ENCODE data around the gene SH3RF1. TPM values are rescaled to one million over a fixed set of nuclear protein-coding genes. Genes with fewer than 3 reads are reported as not detected.

The SH3RF1 gene
- total and polyA plus RNA-seq, 2 experiments from 2014 or later, result 7.8 to 12.4 TPM

DNA sequence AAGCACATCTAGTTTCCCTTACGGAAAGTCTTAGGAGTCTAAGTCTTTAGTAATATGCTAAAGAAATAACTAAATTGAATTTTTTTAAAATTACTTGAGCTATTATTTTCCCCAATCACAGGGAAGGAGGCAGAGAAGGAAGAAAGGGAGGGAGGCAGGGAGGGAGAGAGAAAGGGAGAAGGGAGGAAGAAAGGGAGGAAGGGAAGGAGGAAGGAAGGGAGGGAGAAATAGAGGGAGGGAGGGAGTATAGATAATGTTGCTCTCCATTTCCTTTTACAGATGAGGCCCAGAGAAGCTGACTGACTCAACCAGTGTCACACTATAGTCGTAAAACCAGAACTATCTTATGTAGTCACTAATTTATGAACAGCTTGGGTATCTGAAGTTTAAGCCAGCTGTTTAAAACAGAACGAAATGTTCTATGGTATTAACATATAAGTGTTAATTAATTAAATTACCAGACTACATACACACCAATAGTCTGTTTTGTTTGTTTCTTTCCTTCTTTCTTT, 14.6 kb downstream of the SH3RF1 start:
- no peak overlapping the region for H3K27ac ChIP-seq (ENCODE audit: low read depth)
- H3K36me3 ChIP-seq (ENCODE audit: insufficient read depth), result no peaks in the 10 kb centered on the region
- H4K20me1 ChIP-seq (replicated peaks; ENCODE audit: insufficient read depth), result 0 out of 2 replicates have a peak, but pooled peaks cover 4% of the 10 kb centered on the region
- H3K4me2 ChIP-seq, result no peak overlapping the region
- Mint-ChIP-seq H3K27me3 (ENCODE audit: insufficient read depth, low read depth, poor library complexity) (no peaks in the 10 kb centered on the region), H3K36me3 (ENCODE audit: low read depth) (no peaks in the 10 kb centered on the region), H3K27ac (no peak overlapping the region), H3K4me1 (peaks cover 73% of the 10 kb centered on the region), H3K4me3 (no peak overlapping the region), H3K9me3 (no peaks in the 10 kb centered on the region)
- ATAC-seq, result no peak
- H3K27me3 ChIP-seq (ENCODE audit: insufficient read depth), result no peaks in the 10 kb centered on the region
- no peak for DNase-seq (ENCODE audit: low spot score)
- no peak overlapping the region for H3K4me3 ChIP-seq
- peaks cover 94% of the 10 kb centered on the region for H3K79me2 ChIP-seq (replicated peaks; ENCODE audit: insufficient read depth)
- H3F3A ChIP-seq (replicated peaks; ENCODE audit: low read depth), result no peaks in the 10 kb centered on the region
- TF ChIP-seq EZH2 (IDR thresholded peaks at IDR 0.05; ENCODE audit: low read depth, unreplicated experiment), result no peak
- TF ChIP-seq EZH2phosphoT487 (IDR thresholded peaks at IDR 0.05; ENCODE audit: unreplicated experiment), result no peak
- TF ChIP-seq, protein P1, sequence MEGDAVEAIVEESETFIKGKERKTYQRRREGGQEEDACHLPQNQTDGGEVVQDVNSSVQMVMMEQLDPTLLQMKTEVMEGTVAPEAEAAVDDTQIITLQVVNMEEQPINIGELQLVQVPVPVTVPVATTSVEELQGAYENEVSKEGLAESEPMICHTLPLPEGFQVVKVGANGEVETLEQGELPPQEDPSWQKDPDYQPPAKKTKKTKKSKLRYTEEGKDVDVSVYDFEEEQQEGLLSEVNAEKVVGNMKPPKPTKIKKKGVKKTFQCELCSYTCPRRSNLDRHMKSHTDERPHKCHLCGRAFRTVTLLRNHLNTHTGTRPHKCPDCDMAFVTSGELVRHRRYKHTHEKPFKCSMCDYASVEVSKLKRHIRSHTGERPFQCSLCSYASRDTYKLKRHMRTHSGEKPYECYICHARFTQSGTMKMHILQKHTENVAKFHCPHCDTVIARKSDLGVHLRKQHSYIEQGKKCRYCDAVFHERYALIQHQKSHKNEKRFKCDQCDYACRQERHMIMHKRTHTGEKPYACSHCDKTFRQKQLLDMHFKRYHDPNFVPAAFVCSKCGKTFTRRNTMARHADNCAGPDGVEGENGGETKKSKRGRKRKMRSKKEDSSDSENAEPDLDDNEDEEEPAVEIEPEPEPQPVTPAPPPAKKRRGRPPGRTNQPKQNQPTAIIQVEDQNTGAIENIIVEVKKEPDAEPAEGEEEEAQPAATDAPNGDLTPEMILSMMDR (conservative IDR thresholded peaks at IDR 0.05; ENCODE audit: low read depth in 2 of 2), result no peak
- TF ChIP-seq ZNF331 (CRISPR knock-in tag; IDR thresholded peaks at IDR 0.05; ENCODE audit: low read depth), result no peak
- TF ChIP-seq JUNB (IDR thresholded peaks at IDR 0.05; ENCODE audit: unreplicated experiment), result no peak
- TF ChIP-seq, protein P2, sequence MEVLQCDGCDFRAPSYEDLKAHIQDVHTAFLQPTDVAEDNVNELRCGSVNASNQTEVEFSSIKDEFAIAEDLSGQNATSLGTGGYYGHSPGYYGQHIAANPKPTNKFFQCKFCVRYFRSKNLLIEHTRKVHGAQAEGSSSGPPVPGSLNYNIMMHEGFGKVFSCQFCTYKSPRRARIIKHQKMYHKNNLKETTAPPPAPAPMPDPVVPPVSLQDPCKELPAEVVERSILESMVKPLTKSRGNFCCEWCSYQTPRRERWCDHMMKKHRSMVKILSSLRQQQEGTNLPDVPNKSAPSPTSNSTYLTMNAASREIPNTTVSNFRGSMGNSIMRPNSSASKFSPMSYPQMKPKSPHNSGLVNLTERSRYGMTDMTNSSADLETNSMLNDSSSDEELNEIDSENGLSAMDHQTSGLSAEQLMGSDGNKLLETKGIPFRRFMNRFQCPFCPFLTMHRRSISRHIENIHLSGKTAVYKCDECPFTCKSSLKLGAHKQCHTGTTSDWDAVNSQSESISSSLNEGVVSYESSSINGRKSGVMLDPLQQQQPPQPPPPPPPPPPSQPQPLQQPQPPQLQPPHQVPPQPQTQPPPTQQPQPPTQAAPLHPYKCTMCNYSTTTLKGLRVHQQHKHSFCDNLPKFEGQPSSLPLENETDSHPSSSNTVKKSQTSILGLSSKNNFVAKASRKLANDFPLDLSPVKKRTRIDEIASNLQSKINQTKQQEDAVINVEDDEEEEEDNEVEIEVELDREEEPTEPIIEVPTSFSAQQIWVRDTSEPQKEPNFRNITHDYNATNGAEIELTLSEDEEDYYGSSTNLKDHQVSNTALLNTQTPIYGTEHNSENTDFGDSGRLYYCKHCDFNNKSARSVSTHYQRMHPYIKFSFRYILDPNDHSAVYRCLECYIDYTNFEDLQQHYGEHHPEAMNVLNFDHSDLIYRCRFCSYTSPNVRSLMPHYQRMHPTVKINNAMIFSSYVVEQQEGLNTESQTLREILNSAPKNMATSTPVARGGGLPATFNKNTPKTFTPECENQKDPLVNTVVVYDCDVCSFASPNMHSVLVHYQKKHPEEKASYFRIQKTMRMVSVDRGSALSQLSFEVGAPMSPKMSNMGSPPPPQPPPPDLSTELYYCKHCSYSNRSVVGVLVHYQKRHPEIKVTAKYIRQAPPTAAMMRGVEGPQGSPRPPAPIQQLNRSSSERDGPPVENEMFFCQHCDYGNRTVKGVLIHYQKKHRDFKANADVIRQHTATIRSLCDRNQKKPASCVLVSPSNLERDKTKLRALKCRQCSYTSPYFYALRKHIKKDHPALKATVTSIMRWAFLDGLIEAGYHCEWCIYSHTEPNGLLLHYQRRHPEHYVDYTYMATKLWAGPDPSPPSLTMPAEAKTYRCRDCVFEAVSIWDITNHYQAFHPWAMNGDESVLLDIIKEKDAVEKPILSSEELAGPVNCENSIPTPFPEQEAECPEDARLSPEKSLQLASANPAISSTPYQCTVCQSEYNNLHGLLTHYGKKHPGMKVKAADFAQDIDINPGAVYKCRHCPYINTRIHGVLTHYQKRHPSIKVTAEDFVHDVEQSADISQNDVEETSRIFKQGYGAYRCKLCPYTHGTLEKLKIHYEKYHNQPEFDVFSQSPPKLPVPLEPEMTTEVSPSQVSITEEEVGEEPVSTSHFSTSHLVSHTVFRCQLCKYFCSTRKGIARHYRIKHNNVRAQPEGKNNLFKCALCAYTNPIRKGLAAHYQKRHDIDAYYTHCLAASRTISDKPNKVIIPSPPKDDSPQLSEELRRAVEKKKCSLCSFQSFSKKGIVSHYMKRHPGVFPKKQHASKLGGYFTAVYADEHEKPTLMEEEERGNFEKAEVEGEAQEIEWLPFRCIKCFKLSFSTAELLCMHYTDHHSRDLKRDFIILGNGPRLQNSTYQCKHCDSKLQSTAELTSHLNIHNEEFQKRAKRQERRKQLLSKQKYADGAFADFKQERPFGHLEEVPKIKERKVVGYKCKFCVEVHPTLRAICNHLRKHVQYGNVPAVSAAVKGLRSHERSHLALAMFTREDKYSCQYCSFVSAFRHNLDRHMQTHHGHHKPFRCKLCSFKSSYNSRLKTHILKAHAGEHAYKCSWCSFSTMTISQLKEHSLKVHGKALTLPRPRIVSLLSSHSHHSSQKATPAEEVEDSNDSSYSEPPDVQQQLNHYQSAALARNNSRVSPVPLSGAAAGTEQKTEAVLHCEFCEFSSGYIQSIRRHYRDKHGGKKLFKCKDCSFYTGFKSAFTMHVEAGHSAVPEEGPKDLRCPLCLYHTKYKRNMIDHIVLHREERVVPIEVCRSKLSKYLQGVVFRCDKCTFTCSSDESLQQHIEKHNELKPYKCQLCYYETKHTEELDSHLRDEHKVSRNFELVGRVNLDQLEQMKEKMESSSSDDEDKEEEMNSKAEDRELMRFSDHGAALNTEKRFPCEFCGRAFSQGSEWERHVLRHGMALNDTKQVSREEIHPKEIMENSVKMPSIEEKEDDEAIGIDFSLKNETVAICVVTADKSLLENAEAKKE (CRISPR knock-in tag; IDR thresholded peaks at IDR 0.05), result no peak
- TF ChIP-seq, protein P3, sequence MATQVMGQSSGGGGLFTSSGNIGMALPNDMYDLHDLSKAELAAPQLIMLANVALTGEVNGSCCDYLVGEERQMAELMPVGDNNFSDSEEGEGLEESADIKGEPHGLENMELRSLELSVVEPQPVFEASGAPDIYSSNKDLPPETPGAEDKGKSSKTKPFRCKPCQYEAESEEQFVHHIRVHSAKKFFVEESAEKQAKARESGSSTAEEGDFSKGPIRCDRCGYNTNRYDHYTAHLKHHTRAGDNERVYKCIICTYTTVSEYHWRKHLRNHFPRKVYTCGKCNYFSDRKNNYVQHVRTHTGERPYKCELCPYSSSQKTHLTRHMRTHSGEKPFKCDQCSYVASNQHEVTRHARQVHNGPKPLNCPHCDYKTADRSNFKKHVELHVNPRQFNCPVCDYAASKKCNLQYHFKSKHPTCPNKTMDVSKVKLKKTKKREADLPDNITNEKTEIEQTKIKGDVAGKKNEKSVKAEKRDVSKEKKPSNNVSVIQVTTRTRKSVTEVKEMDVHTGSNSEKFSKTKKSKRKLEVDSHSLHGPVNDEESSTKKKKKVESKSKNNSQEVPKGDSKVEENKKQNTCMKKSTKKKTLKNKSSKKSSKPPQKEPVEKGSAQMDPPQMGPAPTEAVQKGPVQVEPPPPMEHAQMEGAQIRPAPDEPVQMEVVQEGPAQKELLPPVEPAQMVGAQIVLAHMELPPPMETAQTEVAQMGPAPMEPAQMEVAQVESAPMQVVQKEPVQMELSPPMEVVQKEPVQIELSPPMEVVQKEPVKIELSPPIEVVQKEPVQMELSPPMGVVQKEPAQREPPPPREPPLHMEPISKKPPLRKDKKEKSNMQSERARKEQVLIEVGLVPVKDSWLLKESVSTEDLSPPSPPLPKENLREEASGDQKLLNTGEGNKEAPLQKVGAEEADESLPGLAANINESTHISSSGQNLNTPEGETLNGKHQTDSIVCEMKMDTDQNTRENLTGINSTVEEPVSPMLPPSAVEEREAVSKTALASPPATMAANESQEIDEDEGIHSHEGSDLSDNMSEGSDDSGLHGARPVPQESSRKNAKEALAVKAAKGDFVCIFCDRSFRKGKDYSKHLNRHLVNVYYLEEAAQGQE (IDR thresholded peaks at IDR 0.05; ENCODE audit: unreplicated experiment), result no peak
- TF ChIP-seq NANOG (IDR thresholded peaks at IDR 0.05; ENCODE audit: borderline replicate concordance), result no peak
- TF ChIP-seq CREB1 (CRISPR knock-in tag; IDR thresholded peaks at IDR 0.05; ENCODE audit: low read depth), result no peak
- H3K9me2 ChIP-seq (ENCODE audit: insufficient read depth), result no peaks in the 10 kb centered on the region
- peaks cover 75% of the 10 kb centered on the region for H3K4me1 ChIP-seq (ENCODE audit: insufficient read depth)
- no peak overlapping the region for H2AFZ ChIP-seq

Data from GM23338 (cell line).